GM19238 (cell line): ENCODE data around the gene FSTL3.
A peak's percentile ranks its signal among the peaks of the same experiment; 100 is the strongest.
"Not testable (repeated sequence)": the region's sequence is repeated elsewhere in the genome, so short reads cannot be mapped to it uniquely, and the experiment has no call there.

Experiments used
- DNase-seq: peaks from one replicate; pipeline ENCODE4 v3.0.0; 2011; ENCODE audit warnings: low spot score; ENCODE audit not compliant: insufficient read length

Gene FSTL3

DNA sequence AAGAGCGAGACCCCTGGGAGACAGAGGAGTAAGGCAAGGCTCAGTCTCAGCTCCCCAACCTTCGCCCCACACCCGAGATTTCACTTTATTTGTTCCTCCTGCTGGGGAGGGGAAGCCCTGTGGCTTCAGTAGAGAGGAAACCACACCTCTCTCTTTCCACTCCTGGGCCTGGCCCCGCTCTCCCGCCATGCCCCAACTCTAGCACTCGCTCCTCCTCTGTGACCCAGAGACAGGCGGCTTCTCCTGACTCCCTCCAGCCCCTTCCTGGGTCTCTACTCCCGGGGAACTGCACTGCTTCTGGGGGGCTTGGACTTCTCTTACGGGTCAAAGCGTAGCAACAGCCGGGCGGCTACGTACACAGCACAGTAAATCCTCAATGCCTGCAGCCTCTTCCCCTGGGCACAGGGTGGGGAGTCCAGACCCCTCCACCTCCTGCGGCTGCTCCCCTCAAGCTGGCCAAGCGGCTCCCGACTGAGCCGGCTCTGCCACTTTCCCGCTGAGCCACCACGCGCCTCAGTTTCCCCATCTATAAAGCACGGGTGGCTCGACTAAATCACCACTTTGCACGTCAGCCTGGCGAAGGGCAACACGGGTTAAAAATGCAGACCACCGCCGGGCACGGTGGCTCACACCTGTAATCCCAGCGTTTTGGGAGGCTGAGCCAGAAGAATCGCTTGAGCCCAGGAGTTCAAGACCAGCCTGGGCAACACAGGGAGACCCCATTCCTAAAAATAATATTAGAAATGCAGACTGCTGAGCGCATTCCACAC is 14.6 kb upstream of the FSTL3 start:
- peak; percentile 93 for DNase-seq

DNA sequence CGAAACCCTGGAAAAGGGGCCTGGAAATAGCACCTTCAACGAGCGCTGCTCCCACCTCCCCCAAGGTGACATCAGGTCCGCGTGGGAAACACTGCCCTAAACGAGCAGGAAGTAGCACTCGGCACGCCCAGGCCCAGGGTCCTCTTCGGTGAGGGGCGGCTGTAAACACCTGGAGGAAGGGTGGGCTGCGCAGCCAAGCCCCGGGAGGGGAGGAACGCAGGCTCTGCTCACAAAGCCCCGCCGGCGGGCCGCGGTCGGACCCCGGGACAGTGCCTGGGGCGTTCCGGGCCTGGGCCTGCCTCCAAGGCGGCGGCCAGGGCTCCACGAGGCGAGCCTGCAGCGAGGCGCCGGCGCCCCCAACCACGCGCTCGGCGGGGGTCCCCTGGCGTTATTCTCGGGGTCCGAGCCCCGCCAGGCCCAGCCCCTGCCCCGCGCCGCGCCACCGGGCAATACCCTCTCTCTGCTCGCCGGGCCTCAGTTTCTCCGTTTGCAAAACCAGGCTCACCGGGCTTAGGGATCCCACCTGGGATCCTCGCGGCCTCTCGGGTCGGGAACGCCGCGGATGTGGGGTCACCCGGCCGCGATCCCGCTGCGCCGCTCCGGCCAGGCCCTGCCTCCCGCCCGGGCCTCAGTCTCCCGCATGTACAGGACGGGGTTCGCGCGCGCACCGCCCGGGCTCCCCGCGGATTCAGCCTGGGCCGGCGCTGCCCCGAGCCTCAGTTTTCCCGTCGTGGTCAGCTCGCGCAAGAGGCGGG is 13.8 kb upstream of the FSTL3 start:
- peak; percentile 82 for DNase-seq

DNA sequence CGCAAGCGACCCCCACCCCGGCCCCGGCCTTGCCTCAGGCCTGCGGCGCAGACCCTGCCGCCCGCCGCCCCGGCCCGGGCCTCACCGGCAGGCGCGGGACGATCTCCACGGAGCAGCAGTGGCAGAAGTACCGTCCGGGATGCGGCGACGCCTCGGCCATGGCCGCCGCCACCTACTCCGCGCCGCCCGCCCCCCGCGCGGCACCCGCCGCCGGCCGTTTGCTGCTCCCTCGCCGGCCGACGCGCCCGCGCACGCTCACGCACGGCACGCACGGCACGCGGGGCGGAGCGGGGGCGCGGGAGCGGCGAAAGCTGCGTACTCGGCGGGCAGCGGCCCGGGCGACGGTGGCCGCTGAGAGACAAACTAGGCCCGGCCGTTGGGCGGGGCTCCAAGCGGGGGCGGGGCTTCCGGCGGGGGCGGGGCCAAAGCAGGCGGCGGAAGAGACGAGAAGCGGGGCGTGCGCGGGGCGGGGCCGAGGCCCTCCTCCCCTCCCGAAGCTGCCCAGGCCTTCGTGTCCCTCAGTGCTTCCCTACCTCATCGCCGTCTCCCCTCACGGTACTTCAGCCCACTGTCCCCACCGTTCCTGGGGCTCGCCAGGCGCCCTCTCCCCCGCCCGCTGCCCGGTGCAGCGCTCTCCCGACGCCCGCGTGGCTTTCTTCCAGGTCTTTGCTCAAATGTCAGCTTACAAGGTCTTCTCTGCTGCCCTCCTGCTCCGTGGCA is 13.1 kb upstream of the FSTL3 start, which contains the start of gene RNF126:
RNF126 (minus strand) TSS at position 253 of the 720 bp plus-strand sequence; CDS start at position 160, 93 bp downstream.
- peak; percentile 99 for DNase-seq

DNA sequence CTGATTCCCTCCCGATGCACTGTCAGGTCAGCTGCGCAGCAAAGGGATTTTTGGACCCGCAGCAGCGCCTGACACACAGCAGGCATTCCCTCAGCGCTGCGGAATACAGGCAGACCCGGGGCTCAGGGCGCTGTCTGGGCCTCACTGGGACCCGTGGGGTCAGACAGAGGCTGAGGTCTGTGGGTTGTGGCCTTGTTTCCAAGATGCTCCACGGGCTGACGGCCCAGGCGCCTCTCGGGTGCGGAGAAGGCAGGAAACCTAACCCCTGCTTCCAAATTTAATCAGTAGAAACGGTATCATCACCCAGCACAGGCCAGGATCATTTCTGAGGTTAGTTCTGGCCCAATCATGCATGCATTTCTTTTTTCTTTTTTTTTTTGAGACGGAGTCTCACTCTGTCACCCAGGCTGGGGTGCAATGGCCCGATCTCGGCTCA is 12.5 kb upstream of the FSTL3 start:
- no peak for DNase-seq

DNA sequence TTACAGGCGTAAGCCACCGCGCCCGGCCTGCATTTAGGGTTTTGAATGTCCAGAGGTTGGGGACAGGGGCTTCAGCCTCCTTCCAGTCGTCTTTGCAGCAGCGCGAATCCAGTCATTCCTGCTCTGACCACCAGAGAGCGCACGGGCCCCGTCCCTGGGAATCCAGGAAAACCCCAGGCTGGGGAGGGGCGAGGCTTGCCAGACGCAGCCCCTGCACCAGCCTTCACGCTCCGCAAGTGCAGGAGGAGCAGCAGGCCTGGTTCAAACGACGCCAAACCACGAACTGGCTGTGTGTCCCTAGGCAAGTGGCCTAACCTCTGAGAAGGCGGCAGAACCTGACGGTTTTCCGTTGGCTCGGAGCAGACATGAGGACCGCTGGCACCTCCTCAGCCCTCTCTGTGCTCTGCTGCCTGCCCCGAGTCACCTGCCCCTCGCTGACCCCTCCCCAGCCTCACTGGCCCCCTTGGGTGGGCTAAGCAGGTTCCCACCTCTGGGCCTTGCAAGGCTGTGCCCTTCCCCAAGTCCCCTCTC is 11.2 kb upstream of the FSTL3 start:
- peak; percentile 90 for DNase-seq

DNA sequence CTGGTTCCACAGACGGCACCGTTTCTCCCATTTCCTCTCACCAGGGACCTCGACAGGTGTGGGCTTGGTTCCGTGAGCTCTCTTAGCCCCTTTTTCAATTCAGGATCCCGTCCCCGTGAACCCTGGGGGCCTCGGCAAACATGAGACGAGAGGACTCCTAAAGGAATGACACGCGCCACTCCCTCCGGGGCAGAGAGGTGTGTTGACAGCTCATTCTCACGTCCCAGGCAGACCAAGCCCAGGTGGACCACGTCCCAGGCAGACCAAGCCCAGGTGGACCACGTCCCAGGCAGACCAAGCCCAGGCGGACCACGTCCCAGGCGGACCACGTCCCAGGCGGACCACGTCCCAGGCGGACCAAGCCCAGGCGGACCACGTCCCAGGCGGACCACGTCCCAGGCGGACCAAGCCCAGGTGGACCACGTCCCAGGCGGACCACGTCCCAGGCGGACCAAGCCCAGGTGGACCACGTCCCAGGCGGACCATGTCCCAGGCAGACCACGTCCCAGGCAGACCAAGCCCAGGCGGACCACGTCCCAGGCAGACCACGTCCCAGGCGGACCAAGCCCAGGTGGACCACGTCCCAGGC is 9.1 kb upstream of the FSTL3 start:
- DNase-seq: not testable (repeated sequence)

DNA sequence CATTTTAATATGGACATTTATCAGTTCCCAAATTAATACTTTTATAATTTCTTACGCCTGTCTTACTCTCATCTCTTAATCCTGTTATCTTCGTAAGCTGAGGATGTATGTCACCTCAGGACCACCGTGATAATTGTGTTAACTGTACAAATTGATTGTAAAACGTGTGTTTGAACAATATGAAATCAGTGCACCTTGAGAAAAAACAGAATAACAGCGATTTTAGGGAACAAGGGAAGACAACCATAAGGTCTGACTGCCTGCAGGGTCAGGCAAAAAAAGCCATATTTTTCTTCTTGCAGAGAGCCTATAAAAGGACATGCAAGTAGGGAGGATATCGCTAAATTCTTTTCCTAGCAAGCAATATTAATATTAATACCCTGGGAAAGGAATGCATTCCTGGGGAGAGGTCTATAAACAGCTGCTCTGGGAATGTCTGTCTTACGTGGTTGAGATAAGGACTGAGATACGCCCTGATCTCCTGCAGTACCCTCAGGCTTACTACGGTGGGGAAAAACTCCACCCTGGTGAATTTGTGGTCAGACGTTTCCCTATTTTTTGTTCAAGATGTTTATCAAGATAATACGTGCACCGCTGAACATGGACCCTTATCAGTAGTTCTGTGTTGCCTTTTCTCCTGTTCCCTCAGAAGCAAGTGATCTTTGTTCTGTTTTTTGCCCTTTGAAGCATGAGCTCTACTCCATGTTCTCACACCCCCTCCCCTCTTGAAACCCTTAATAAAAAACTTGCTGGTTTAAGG is 7.3 kb upstream of the FSTL3 start:
- not testable (repeated sequence) for DNase-seq

DNA sequence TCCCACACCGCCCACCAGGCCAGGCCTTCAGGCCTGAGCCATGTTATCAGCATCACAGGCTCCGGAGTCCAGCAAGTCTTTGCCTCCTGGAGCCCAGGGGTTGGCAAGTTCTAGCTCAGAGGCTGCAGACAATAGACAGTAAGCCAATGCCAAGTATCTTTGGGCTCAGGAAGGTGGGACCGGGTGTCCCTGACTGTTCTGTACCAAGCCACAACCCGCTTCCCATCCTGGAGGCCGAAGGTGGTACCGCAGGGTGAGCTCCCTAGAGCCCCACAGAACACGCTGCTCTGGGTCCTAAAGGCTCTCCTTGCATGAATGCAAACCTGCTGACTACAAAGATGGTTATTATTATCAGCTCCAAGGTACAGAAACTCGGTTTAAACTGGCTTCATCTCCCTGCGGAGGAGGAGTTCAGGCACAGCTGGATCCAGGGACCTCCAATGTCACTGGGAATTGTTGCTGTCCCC is 5.5 kb upstream of the FSTL3 start:
- DNase-seq: no peak

DNA sequence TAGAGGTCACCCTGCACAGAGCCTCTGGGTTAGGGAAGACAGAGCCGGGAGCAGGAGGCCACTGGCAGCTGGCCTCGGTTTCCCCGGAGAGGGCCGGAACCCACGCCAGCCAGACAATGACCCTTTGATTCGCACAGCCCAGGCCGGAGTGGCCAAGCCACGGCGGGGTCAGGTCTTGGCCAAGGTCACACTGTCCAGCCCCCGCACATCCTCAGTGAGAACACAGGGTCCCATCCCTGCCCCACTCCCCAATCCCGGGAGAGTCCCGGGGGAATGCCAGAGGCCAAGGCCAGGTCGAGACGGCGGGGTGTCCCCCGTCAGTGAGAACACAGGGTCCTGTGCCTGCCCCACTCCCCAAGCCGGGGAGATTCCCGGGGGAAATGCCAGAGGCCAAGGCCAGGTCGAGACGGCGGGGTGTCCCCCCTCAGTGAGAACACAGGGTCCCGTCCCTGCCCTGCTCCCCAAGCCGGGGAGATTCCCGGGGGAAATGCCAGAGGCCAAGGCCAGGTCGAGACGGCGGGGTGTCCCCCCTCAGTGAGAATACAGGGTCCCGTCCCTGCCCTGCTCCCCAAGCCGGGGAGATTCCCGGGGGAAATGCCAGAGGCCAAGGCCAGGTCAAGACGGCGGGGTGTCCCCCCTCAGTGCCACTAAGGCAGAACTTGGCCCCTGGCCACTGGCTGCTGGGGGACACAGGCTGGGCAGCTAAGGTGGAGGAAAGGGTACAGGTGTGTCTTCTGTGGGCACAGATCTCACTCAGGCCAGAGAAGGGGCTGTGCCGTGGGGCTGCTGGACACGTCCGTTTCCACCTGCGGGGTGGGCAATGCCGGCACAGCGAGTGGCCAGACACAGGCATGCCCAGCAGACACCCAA is 1.7 kb upstream of the FSTL3 start:
- no peak for DNase-seq

DNA sequence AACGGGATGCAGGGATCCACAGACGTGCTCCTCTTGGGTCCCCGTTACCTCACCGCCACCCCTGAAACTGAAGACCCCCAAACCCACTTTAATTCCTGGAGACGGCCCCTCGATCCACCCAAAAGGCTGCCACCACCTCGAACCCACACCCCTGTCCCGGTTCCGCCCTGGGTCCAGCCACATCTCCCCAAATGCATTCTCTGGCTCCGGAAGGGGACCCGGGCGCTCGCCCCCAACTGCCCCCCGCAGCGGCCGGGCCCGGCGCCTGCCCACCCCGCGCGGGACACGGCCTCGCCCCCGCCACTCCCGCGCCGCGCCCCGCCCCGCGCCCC is 219 bp upstream of the FSTL3 start:
- DNase-seq: no peak

DNA sequence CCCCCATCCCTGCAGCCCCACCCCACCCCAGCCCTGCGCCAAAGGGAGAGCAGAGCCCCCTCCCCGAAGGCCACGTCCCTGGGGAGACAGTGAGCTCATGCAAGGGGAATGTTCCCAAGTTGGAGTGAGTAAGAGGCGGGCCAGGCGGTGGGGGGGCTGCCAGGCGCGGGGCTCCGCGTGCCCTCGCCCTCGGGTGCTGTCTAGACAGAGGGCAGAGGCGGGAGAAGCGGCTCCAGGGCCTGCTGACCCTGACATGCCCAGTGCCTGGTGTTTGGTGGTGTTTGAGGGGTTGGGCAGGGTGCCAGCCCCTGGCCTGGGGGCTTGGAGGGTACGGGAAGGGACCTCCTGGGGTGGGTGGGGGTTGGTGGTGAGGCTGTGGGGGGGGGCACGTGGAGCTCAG is 1.0 kb downstream of the FSTL3 start:
- DNase-seq: no peak

DNA sequence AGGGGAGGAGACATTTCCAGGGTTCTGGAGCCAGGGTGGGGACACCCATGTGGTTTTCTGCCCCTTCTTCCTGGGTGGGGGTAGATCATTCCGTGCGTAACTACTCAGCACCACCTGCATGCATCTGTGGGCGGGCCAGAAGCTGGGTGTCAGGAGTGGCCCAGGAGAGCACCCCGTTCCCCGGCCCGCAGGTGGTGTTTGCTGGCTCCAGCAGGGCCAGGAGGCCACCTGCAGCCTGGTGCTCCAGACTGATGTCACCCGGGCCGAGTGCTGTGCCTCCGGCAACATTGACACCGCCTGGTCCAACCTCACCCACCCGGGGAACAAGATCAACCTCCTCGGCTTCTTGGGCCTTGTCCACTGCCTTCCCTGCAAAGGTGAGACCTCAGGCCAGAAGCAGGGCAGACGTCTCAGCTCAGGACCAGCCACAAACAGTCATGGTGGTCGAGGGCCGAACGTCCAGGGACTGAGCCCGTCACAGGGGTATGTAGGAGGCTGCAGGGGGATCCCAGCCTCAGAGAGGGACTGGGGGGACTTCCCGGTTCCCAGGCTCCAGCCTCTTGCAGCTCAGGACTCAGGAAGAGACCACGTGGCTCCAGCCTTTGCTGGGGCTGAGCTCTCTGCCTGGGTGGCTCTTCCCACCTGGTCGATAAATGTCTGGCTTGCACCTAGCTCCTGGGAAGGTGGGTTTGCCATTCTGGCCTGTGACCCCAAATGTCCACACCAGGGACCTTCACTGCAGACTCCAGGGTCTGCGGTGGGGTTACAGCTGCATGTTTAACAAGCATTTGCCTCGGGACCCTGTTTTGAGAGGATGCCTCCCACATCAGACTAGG is 1.6 kb downstream of the FSTL3 start:
- no peak for DNase-seq

DNA sequence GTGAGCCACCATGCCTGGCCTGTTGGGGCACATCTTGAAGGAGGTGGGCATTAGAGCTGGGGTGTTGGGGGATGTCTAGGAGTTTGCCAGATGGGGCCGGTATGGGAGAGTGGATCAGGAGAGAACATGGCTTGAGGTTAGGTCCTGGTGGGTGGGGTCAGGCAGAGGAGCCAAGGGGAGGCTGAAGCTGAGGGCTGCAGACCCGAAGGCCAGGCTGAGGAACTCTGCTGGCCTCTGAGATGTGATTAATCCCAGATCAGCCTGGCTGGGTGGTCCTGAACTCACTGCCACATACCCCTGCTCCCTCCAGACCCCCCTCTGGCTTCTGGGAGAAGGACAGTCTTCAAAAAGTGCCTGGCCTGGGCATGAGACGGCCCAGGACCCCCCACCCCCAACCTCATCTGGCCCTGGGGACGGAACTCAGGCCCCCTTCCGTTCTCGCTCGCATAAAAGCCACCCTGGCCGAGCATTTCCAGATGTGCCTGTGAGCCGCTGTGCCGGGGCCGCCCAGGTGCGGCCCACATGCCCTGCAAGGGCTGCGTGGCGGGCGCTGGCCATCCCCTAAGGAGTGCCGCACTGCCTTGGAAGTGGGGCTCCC is 2.7 kb downstream of the FSTL3 start:
- DNase-seq: no peak

DNA sequence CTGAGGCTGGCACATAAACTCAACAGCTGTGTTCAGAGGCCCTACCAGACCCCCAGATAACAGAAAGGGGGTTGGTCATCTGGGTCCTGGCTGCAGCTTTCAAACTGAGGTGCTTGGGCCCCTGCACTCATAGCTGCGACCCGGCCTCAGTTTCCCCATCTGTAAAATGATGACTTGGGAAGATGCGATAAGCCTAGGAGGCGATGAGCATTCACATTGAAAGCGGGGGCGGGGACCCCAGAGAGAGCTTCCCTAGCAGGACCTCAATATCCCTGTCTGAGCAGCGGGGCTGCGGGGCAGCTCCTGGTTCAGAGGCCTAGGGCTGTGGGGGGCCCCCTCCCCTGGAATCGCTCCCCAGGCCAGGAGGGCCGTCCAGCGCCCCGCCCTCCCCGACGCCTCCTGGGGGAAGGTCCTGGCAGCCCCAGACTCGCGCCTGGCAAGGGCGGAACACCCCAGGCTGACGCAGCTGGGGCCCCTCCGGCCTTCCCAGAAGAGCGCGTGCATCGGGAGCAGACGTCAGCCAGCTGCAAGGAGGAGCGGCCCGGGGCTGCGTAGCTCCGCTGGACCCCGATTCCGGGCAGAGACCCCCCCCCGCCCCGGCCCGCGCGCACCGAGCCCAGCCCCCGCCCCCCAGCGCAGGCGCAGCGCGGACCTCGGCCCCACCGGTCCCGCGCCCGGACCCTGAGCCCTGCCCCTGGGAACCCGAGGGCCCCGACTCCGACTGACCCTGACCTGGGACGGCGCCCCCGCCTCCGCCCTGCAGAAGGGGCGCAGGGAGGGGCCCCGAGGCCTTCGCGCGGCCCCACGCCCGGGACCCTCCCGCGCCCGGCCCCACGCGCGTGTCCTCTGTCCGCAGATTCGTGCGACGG is 3.5 kb downstream of the FSTL3 start:
- peak; percentile 66 for DNase-seq

DNA sequence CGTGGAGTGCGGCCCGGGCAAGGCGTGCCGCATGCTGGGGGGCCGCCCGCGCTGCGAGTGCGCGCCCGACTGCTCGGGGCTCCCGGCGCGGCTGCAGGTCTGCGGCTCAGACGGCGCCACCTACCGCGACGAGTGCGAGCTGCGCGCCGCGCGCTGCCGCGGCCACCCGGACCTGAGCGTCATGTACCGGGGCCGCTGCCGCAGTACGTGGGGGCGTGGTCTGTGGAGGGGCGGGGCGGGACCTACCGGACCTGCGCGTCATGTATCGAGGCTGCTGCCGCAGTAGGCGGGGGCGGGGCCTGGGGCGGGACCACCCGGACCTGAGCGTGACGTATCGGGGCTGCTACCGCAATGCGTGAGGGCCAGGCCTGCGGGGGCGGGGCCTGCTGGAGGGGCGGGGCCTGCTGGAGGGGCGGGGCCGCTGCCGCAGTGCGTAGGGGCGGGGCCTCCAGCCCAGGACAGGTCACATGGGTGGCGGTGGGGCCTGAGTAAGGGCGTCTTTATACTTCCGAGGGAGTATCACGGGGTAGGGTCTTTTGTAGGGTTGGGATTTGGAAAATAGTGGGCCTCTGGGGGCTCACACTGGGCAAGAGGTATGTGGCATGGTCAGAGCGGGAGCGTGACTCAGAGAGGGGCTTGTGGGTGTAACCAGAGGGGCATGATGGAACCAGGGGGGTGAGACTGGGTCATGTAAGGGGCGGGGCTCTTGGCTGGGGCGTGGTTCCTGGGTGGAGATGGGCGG is 4.3 kb downstream of the FSTL3 start:
- peak; percentile 99 for DNase-seq
